Head of caudate nucleus (tissue), 42 donors: Measurements from ENCODE around the gene EXOC4.

ENCODE experiments used
- DNase-seq, 42 donors: peaks; one replicate each; pipeline versions ENCODE4 v3.0.0 to v3.0.0-alpha.2; 2020 to 2021; ENCODE audit warnings: mixed read lengths in 7 of 42
- intact Hi-C: fragments of 100-400 bp; cut with DNase I; formaldehyde crosslinking; loops from one replicate; pipeline ENCODE4 v1.15.0; 2022

The EXOC4 gene

GRCh38 chr7:133576612-133577168, 323.8 kb downstream of the EXOC4 start:
- DNase-seq, result no peak
- intact Hi-C loops, result no loop called here

GRCh38 chr7:133582766-133583523, 330.1 kb downstream of the EXOC4 start:
- intact Hi-C loops, result no loop called here
- no peak for DNase-seq

GRCh38 chr7:133583545-133584171, 330.8 kb downstream of the EXOC4 start:
- intact Hi-C loops, result no loop called here

GRCh38 chr7:133584956-133585668, 332.2 kb downstream of the EXOC4 start:
- intact Hi-C loops, result no loop called here
- DNase-seq, result no peak

More at GRCh38 chr7:133583545-133584171, 330.8 kb downstream of the EXOC4 start:
- no peak for DNase-seq

- DNase-seq, result no peak
- intact Hi-C loops, result no loop called here
These were observed 333.4 kb downstream of the EXOC4 start for GRCh38 chr7:133586253-133586652.

- no peak for DNase-seq
- intact Hi-C loops, result no loop called here
These were observed 335.0 kb downstream of the EXOC4 start for GRCh38 chr7:133587903-133588302.

- DNase-seq, result no peak
These were observed 337.9 kb downstream of the EXOC4 start for GRCh38 chr7:133590795-133591194.

GRCh38 chr7:133591704-133592340, 338.9 kb downstream of the EXOC4 start:
- intact Hi-C loops, result no loop called here
- DNase-seq, result no peak

More at GRCh38 chr7:133590795-133591194, 337.9 kb downstream of the EXOC4 start:
- intact Hi-C loops, result no loop called here

- DNase-seq, result no peak
- intact Hi-C loops, result no loop called here
These were observed 340.7 kb downstream of the EXOC4 start for GRCh38 chr7:133593561-133593960.

- intact Hi-C loops, result no loop called here
- DNase-seq, result no peak
These were observed 348.7 kb downstream of the EXOC4 start for GRCh38 chr7:133601617-133602016.

GRCh38 chr7:133602291-133602690, 349.4 kb downstream of the EXOC4 start:
- intact Hi-C loops, result no loop called here
- no peak for DNase-seq

GRCh38 chr7:133606991-133607390, 354.1 kb downstream of the EXOC4 start:
- no peak for DNase-seq
- intact Hi-C loops, result no loop called here

- no peak for DNase-seq
- intact Hi-C loops, result no loop called here
These were observed 356.9 kb downstream of the EXOC4 start for GRCh38 chr7:133609806-133610205.

GRCh38 chr7:133611955-133612354, 359.1 kb downstream of the EXOC4 start:
- no peak for DNase-seq

GRCh38 chr7:133613250-133613790, 360.4 kb downstream of the EXOC4 start:
- intact Hi-C loops, result no loop called here
- DNase-seq, result no peak

More at GRCh38 chr7:133611955-133612354, 359.1 kb downstream of the EXOC4 start:
- intact Hi-C loops, result no loop called here

GRCh38 chr7:133614251-133614650, 361.4 kb downstream of the EXOC4 start:
- DNase-seq, result no peak
- intact Hi-C loops, result no loop called here

- intact Hi-C loops, result no loop called here
- DNase-seq, result no peak
These were observed 366.1 kb downstream of the EXOC4 start for GRCh38 chr7:133618970-133619369.

- DNase-seq, result no peak
- intact Hi-C loops, result no loop called here
These were observed 366.6 kb downstream of the EXOC4 start for GRCh38 chr7:133619491-133619890.

GRCh38 chr7:133623721-133624120, 370.8 kb downstream of the EXOC4 start:
- intact Hi-C loops, result no loop called here
- no peak for DNase-seq
